ENCODE results near the gene CSAD. TPM values are rescaled to one million over a fixed set of nuclear protein-coding genes. Genes with fewer than 3 reads are reported as not detected.

CSAD gene
- total and polyA plus RNA-seq, 2 donors, result 7.6 to 61.7 TPM

DNA sequence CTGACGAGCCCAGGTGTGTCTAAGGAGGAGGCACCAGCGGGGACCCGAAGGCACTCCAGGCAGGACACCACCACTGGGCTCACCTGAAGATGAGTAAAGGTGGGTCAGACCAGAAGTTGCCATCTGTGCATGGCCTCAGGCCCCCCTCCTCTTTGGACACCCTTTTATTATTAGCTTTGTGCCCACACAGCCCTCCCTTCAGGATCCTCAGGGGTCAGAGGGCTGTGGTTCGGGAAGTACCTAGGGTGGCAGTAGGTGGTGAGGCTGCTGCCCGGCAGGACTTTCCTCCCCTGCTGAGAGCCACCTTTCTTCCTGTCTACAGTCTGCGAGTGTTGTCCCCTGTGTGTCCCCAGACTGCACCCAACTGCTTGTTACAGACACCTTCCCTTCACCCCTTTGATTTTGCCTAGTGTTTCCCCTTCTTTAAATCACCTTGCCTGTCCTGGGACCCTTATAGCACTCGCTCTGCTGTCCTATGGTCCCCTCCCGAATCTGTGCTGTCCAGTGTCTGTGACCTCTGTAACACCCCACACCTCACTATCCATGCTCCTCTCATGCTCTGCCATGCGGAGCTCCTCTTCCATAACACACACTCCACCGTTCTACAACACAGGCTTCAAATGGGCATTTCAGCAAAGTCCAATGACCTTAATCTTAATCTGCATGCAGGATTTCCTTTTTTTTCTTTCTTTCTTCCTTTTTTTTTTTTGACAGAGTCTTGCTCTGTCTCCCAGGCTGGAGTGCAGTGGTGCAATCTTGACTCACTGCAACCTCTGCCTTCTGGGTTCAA is 51.8 kb downstream of the CSAD start:
- 93% methylated on average over 10 of the region's 10 CpGs for WGBS

GRCh38 chr12:53127169-53127568 is 53.6 kb downstream of the CSAD start:
- 89% methylated on average over 1 of the region's 1 CpG for WGBS
- H3K4me1 ChIP-seq (ENCODE audit: control insufficient read depth in 2 of 2, insufficient read depth in 2 of 2, low read length in 2 of 2), result no peaks in the 10 kb centered on the region
- no peaks in the 10 kb centered on the region for H3K9me3 ChIP-seq (ENCODE audit: control insufficient read depth in 2 of 2, insufficient read depth in 1 of 2, low read length in 1 of 2)
- no peak for DNase-seq (ENCODE audit: low read depth in 6 of 9, low spot score in 9 of 9)
- no peaks in the 10 kb centered on the region for H3K27me3 ChIP-seq (ENCODE audit: control insufficient read depth in 2 of 2, insufficient read depth in 1 of 2, low read length in 1 of 2)
- H3K4me3 ChIP-seq (ENCODE audit: low read length in 2 of 2), result no peak overlapping the region
- no peak overlapping the region for H3K27ac ChIP-seq (ENCODE audit: low read depth in 1 of 2, low read length in 1 of 2)
- no peaks in the 10 kb centered on the region for H3K36me3 ChIP-seq (ENCODE audit: control insufficient read depth in 2 of 2, insufficient read depth in 2 of 2, low read length in 1 of 2)

More for the DNA sequence above, 51.8 kb downstream of the CSAD start:
- Histone ChIP-seq H3K4me3 (ENCODE audit: low read length in 2 of 2) (no peak overlapping the region), H3K36me3 (ENCODE audit: control insufficient read depth in 2 of 2, insufficient read depth in 2 of 2, low read length in 1 of 2) (no peaks in the 10 kb centered on the region), H3K27me3 (ENCODE audit: control insufficient read depth in 2 of 2, insufficient read depth in 1 of 2, low read length in 1 of 2) (no peaks in the 10 kb centered on the region), H3K27ac (ENCODE audit: low read depth in 1 of 2, low read length in 1 of 2) (no peak overlapping the region), H3K4me1 (ENCODE audit: control insufficient read depth in 2 of 2, insufficient read depth in 2 of 2, low read length in 2 of 2) (no peaks in the 10 kb centered on the region), H3K9me3 (ENCODE audit: control insufficient read depth in 2 of 2, insufficient read depth in 1 of 2, low read length in 1 of 2) (no peaks in the 10 kb centered on the region)
- DNase-seq (ENCODE audit: low read depth in 6 of 9, low spot score in 9 of 9), result no peak

DNA sequence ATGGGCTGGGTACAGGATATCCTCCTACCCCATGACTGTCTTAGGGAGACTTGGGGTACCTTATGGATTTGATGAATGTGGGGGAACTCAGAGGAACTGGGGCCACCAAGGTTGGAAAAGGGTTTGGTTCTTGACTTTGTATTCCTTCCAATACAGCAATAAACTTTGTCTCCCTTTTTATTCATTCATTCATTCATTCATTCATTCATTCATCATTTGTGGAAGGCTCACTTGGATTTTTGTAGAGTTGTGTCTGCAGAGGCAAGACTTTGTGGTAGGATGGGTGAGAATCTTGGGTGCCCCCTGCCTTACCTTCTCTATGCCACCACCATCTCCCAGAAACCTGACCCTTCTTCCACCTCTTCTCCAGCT is 56.4 kb downstream of the CSAD start:
- no peak for DNase-seq (ENCODE audit: low read depth in 6 of 9, low spot score in 9 of 9)
- Histone ChIP-seq H3K4me3 (ENCODE audit: low read length in 2 of 2) (no peak overlapping the region), H3K27me3 (ENCODE audit: control insufficient read depth in 2 of 2, insufficient read depth in 1 of 2, low read length in 1 of 2) (no peaks in the 10 kb centered on the region), H3K27ac (ENCODE audit: low read depth in 1 of 2, low read length in 1 of 2) (no peak overlapping the region), H3K4me1 (ENCODE audit: control insufficient read depth in 2 of 2, insufficient read depth in 2 of 2, low read length in 2 of 2) (no peaks in the 10 kb centered on the region), H3K9me3 (ENCODE audit: control insufficient read depth in 2 of 2, insufficient read depth in 1 of 2, low read length in 1 of 2) (no peaks in the 10 kb centered on the region), H3K36me3 (ENCODE audit: control insufficient read depth in 2 of 2, insufficient read depth in 2 of 2, low read length in 1 of 2) (no peaks in the 10 kb centered on the region)

- DNase-seq (ENCODE audit: low read depth in 6 of 9, low spot score in 9 of 9), result no peak
- H3K4me3 ChIP-seq (ENCODE audit: low read length in 2 of 2), result no peak overlapping the region
- H3K36me3 ChIP-seq (ENCODE audit: control insufficient read depth in 2 of 2, insufficient read depth in 2 of 2, low read length in 1 of 2), result no peaks in the 10 kb centered on the region
- H3K9me3 ChIP-seq (ENCODE audit: control insufficient read depth in 2 of 2, insufficient read depth in 1 of 2, low read length in 1 of 2), result no peaks in the 10 kb centered on the region
- H3K27ac ChIP-seq (ENCODE audit: low read depth in 1 of 2, low read length in 1 of 2), result no peak overlapping the region
- no peaks in the 10 kb centered on the region for H3K4me1 ChIP-seq (ENCODE audit: control insufficient read depth in 2 of 2, insufficient read depth in 2 of 2, low read length in 2 of 2)
- no peaks in the 10 kb centered on the region for H3K27me3 ChIP-seq (ENCODE audit: control insufficient read depth in 2 of 2, insufficient read depth in 1 of 2, low read length in 1 of 2)
- 97% methylated on average over 16 of the region's 16 CpGs for WGBS
Observed at GRCh38 chr12:53123578-53124351, 57.0 kb downstream of the CSAD start.

- no peaks in the 10 kb centered on the region for H3K36me3 ChIP-seq (ENCODE audit: control insufficient read depth in 2 of 2, insufficient read depth in 2 of 2, low read length in 1 of 2)
- H3K9me3 ChIP-seq (ENCODE audit: control insufficient read depth in 2 of 2, insufficient read depth in 1 of 2, low read length in 1 of 2), result no peaks in the 10 kb centered on the region
- H3K27ac ChIP-seq (ENCODE audit: low read depth in 1 of 2, low read length in 1 of 2), result no peak overlapping the region
- no peaks in the 10 kb centered on the region for H3K27me3 ChIP-seq (ENCODE audit: control insufficient read depth in 2 of 2, insufficient read depth in 1 of 2, low read length in 1 of 2)
- DNase-seq (ENCODE audit: low read depth in 6 of 9, low spot score in 9 of 9), result no peak
- H3K4me1 ChIP-seq (ENCODE audit: control insufficient read depth in 2 of 2, insufficient read depth in 2 of 2, low read length in 2 of 2), result no peaks in the 10 kb centered on the region
- H3K4me3 ChIP-seq (ENCODE audit: low read length in 2 of 2), result no peak overlapping the region
- 97% methylated on average over 10 of the region's 10 CpGs for WGBS
Observed at GRCh38 chr12:53122961-53123468, 57.7 kb downstream of the CSAD start.

- H3K36me3 ChIP-seq (ENCODE audit: control insufficient read depth in 2 of 2, insufficient read depth in 2 of 2, low read length in 1 of 2), result no peaks in the 10 kb centered on the region
- no peaks in the 10 kb centered on the region for H3K9me3 ChIP-seq (ENCODE audit: control insufficient read depth in 2 of 2, insufficient read depth in 1 of 2, low read length in 1 of 2)
- no peaks in the 10 kb centered on the region for H3K27me3 ChIP-seq (ENCODE audit: control insufficient read depth in 2 of 2, insufficient read depth in 1 of 2, low read length in 1 of 2)
- no peaks in the 10 kb centered on the region for H3K4me1 ChIP-seq (ENCODE audit: control insufficient read depth in 2 of 2, insufficient read depth in 2 of 2, low read length in 2 of 2)
- H3K27ac ChIP-seq (ENCODE audit: low read depth in 1 of 2, low read length in 1 of 2), result no peak overlapping the region
- H3K4me3 ChIP-seq (ENCODE audit: low read length in 2 of 2), result no peak overlapping the region
- DNase-seq (ENCODE audit: low read depth in 6 of 9, low spot score in 9 of 9), result no peak
- WGBS, result 97% methylated on average over 12 of the region's 12 CpGs
Observed at GRCh38 chr12:53120685-53121525, 59.8 kb downstream of the CSAD start.

DNA sequence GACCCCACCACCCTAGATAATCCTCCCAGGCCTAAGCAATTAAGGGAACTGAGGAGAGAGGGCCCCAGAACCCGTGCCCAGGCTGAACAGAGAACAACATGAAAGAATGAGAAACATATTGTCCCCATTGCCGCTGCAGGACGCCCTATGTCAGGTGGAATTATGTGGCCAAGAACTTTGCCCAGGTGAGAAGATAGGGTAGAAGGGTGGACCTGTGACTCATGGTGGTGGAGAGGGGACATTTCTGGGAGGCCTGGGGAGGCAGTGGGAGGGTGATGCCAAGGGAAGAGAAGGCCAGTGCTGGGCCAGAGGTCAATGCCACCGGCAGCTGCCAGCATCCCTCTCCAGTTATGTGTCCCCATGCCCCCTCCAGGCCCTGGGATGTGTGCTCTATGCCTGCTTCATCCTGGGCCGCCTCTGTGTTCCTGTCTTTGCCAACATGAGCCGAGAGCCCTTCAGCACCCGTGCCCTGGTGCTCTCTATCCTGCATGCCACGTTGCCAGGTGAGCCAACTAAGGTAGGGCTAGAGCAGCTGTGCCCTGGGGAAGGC is 61.9 kb downstream of the CSAD start:
- no peaks in the 10 kb centered on the region for H3K4me1 ChIP-seq (ENCODE audit: control insufficient read depth in 2 of 2, insufficient read depth in 2 of 2, low read length in 2 of 2)
- no peak for DNase-seq (ENCODE audit: low read depth in 6 of 9, low spot score in 9 of 9)
- no peaks in the 10 kb centered on the region for H3K36me3 ChIP-seq (ENCODE audit: control insufficient read depth in 2 of 2, insufficient read depth in 2 of 2, low read length in 1 of 2)
- 95% methylated on average over 8 of the region's 8 CpGs for WGBS
- no peak overlapping the region for H3K27ac ChIP-seq (ENCODE audit: low read depth in 1 of 2, low read length in 1 of 2)
- H3K27me3 ChIP-seq (ENCODE audit: control insufficient read depth in 2 of 2, insufficient read depth in 1 of 2, low read length in 1 of 2), result no peaks in the 10 kb centered on the region
- no peak overlapping the region for H3K4me3 ChIP-seq (ENCODE audit: low read length in 2 of 2)
- no peaks in the 10 kb centered on the region for H3K9me3 ChIP-seq (ENCODE audit: control insufficient read depth in 2 of 2, insufficient read depth in 1 of 2, low read length in 1 of 2)

DNA sequence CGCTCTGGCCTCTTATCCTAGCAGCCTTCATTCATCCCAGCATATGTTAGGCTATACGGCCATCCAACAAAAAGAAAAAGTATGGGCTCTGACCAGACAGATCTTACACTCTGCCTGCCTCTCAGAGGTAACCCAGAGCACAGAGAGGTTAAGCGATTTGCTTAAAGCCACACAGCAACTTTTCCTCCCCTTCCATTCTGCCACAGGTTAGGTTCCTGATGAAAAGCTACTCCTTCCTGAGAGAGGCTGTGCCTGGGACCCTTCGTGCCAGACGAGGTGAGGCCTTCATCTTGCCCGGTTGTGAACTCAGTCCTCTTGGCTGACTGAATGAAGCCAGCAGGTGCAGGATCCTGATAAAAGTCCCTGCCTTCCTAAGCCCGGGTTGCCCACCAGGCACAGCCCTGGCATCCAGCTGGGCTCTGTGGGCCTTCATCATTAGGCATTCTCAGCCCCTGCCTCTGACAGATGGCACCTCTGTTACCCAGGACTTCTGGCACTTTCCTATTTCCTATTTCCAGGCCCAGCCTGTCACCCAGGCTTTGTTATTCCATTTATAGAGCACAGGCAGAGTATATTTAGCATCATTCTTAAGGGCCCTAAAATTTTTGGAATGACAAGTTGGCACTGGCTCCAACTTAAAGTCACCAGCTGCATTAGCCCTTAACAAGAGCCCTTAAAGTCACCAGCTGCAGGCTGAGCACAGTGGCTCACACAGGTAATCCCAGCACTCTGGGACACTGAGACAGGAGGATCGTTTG is 64.7 kb downstream of the CSAD start:
- 97% methylated on average over 8 of the region's 8 CpGs for WGBS

More for the DNA sequence above, 64.7 kb downstream of the CSAD start:
- no peaks in the 10 kb centered on the region for H3K36me3 ChIP-seq (ENCODE audit: control insufficient read depth in 2 of 2, insufficient read depth in 2 of 2, low read length in 1 of 2)
- no peaks in the 10 kb centered on the region for H3K27me3 ChIP-seq (ENCODE audit: control insufficient read depth in 2 of 2, insufficient read depth in 1 of 2, low read length in 1 of 2)
- no peak overlapping the region for H3K27ac ChIP-seq (ENCODE audit: low read depth in 1 of 2, low read length in 1 of 2)
- H3K4me3 ChIP-seq (ENCODE audit: low read length in 2 of 2), result no peak overlapping the region
- no peaks in the 10 kb centered on the region for H3K9me3 ChIP-seq (ENCODE audit: control insufficient read depth in 2 of 2, insufficient read depth in 1 of 2, low read length in 1 of 2)
- H3K4me1 ChIP-seq (ENCODE audit: control insufficient read depth in 2 of 2, insufficient read depth in 2 of 2, low read length in 2 of 2), result no peaks in the 10 kb centered on the region
- no peak for DNase-seq (ENCODE audit: low read depth in 6 of 9, low spot score in 9 of 9)
